RPMI8226 (cell line): Measurements from ENCODE around the gene CELA2B.

Experiments used
- DNase-seq: peaks from one replicate; pipeline ENCODE4 v3.0.0-alpha.2; 2015

CELA2B gene

DNA sequence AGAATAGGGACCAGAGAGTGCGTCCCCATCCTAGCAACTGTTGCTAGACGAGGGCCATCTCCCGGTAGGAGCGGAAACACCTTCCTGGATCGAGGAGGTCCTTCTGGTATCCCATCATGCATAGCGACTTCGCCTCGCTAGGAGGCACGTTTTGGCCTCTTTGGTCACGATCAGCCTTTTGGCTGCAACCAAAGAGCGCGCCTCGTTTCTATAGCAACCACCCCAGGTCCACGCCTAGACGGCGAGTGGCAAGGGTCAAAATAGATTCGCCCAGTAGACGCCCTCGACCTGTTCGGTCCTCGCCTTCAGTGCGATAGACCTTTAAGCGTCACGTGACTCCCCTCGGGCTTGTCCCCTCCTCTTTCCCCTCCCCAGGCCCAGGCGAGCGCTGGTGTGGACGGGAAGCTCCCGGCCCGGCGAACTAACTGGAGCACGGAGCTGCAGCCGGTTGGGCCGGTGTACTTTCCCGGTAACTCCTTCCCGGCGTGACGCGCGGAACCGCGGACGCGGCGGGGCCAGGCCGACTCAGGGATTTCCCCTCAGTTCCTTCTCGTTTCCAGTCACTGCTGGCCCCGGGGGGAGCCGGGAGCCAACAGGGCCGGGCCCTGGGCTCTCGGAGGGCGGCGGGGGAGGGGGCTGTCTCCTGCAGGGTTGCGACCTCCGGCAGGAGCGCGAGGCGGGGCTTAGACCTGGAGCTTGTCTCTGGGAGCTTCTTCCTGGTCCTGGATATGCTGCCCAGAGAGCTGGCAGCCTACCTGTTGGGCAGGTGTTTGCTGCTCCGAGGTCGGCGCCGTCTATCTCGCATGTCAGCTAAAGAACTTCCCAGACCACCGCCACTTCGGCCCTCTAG, 50.8 kb downstream of the CELA2B start, which contains the start of gene DNAJC16:
Gene DNAJC16 (plus strand): TSS at position 359 of the 850 bp plus-strand sequence. CDS start 2,258 bp downstream, outside the sequence.
- DNase-seq: peak; percentile 100

- no peak for DNase-seq
Observed at GRCh38 chr1:15531003-15531402, 55.1 kb downstream of the CELA2B start.

GRCh38 chr1:15531682-15532081, 55.8 kb downstream of the CELA2B start:
- no peak for DNase-seq

- no peak for DNase-seq
Observed at GRCh38 chr1:15538771-15539170, 62.9 kb downstream of the CELA2B start.

- DNase-seq: no peak
Observed at GRCh38 chr1:15540186-15540585, 64.3 kb downstream of the CELA2B start.
